Fibroblast of skin of right quadriceps (primary cell): ENCODE measurements around the gene MICAL3.

ENCODE experiments used
- DNase-seq: peaks from one replicate; pipeline ENCODE4 v3.0.0-alpha.2; 2013

Gene MICAL3

GRCh38 chr22:17828502-17829080 is 195.8 kb downstream of the MICAL3 start:
- no peak for DNase-seq

- no peak for DNase-seq
These were observed 196.9 kb downstream of the MICAL3 start for GRCh38 chr22:17827466-17827865.

GRCh38 chr22:17825876-17826550 is 198.3 kb downstream of the MICAL3 start:
- DNase-seq, result no peak

GRCh38 chr22:17824457-17824856 is 199.9 kb downstream of the MICAL3 start:
- no peak for DNase-seq

GRCh38 chr22:17823964-17824363 is 200.4 kb downstream of the MICAL3 start:
- DNase-seq, result no peak

GRCh38 chr22:17823226-17823625 is 201.1 kb downstream of the MICAL3 start:
- DNase-seq, result no peak

GRCh38 chr22:17822087-17822486 is 202.3 kb downstream of the MICAL3 start:
- DNase-seq, result no peak

- DNase-seq, result no peak
These were observed 203.4 kb downstream of the MICAL3 start for GRCh38 chr22:17820879-17821439.

GRCh38 chr22:17818649-17819048 is 205.7 kb downstream of the MICAL3 start:
- no peak for DNase-seq

- no peak for DNase-seq
These were observed 206.2 kb downstream of the MICAL3 start for GRCh38 chr22:17818180-17818579.

- no peak for DNase-seq
These were observed 206.8 kb downstream of the MICAL3 start for GRCh38 chr22:17817511-17818065.

- no peak for DNase-seq
These were observed 207.3 kb downstream of the MICAL3 start for GRCh38 chr22:17817079-17817478.

GRCh38 chr22:17816649-17817048 is 207.7 kb downstream of the MICAL3 start:
- no peak for DNase-seq

- no peak for DNase-seq
These were observed 208.6 kb downstream of the MICAL3 start for GRCh38 chr22:17815703-17816254.

GRCh38 chr22:17814830-17815229 is 209.5 kb downstream of the MICAL3 start:
- no peak for DNase-seq

- DNase-seq, result no peak
These were observed 210.3 kb downstream of the MICAL3 start for GRCh38 chr22:17814084-17814483.

- no peak for DNase-seq
These were observed 213.2 kb downstream of the MICAL3 start for GRCh38 chr22:17811119-17811518.

- DNase-seq, result no peak
These were observed 213.7 kb downstream of the MICAL3 start for GRCh38 chr22:17810570-17811116.

GRCh38 chr22:17808693-17809403 is 215.5 kb downstream of the MICAL3 start:
- no peak for DNase-seq

- DNase-seq, result no peak
These were observed 216.6 kb downstream of the MICAL3 start for GRCh38 chr22:17807578-17808410.

- no peak for DNase-seq
These were observed 217.3 kb downstream of the MICAL3 start for GRCh38 chr22:17807086-17807485.

GRCh38 chr22:17806437-17806836 is 217.9 kb downstream of the MICAL3 start:
- no peak for DNase-seq
